Measurements from ENCODE around the gene SYNPO2. TPM values are rescaled to one million over a fixed set of nuclear protein-coding genes. Genes with fewer than 3 reads are reported as not detected.

The SYNPO2 gene
- total RNA-seq, 1 experiment from 2014 or later: 0.93 TPM

DNA sequence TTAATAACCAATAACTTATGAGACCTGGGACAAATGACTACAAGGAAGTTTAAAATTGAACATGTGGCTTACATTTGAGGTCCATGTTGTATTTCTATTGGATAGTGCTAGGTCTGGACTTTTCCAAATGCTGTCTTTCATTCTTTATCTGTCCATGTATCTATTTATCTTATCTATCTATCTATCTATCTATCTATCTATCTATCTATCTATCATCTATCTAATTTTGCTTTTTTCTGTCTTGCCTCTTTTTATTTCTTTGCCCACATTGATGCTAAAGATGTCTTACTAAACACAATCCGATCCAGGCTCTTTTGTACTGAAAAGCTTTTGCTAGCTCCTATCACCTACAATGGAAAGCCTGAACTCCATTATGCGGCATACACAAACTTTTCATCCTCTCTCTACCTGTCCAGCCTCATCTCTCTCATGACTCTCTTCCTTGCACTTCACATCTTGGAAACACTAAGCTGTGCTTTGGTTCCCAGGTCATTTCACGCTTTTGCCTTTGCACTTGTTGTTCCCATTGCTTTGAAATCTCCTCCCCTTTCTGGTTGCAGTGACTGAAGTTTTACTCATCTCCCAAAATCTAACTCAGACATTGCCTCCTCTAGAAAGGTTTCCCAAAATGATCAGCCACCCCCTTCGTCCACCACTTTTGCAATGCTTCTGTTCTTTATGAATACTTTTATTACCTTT lies 107.2 kb downstream of the SYNPO2 start:
- TF ChIP-seq FOSL1 (IDR thresholded peaks at IDR 0.05; ENCODE audit: low read depth): no peak
- TF ChIP-seq SRF (IDR thresholded peaks at IDR 0.05; ENCODE audit: low read depth): no peak
- TF ChIP-seq EZH2phosphoT487 (IDR thresholded peaks at IDR 0.05; ENCODE audit: borderline replicate concordance): no peak
- no peak for TF ChIP-seq SP1 (IDR thresholded peaks at IDR 0.05; ENCODE audit: low read depth)
- TF ChIP-seq RAD21 (IDR thresholded peaks at IDR 0.05; ENCODE audit: low read depth): no peak
- no peak for TF ChIP-seq POLR2AphosphoS5 (IDR thresholded peaks at IDR 0.05; ENCODE audit: low read depth, low read length)
- TF ChIP-seq, protein P1, sequence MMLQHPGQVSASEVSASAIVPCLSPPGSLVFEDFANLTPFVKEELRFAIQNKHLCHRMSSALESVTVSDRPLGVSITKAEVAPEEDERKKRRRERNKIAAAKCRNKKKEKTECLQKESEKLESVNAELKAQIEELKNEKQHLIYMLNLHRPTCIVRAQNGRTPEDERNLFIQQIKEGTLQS (IDR thresholded peaks at IDR 0.05): no peak
- TF ChIP-seq, protein P2, sequence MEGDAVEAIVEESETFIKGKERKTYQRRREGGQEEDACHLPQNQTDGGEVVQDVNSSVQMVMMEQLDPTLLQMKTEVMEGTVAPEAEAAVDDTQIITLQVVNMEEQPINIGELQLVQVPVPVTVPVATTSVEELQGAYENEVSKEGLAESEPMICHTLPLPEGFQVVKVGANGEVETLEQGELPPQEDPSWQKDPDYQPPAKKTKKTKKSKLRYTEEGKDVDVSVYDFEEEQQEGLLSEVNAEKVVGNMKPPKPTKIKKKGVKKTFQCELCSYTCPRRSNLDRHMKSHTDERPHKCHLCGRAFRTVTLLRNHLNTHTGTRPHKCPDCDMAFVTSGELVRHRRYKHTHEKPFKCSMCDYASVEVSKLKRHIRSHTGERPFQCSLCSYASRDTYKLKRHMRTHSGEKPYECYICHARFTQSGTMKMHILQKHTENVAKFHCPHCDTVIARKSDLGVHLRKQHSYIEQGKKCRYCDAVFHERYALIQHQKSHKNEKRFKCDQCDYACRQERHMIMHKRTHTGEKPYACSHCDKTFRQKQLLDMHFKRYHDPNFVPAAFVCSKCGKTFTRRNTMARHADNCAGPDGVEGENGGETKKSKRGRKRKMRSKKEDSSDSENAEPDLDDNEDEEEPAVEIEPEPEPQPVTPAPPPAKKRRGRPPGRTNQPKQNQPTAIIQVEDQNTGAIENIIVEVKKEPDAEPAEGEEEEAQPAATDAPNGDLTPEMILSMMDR (IDR thresholded peaks at IDR 0.05 in 2 of 3, conservative IDR thresholded peaks at IDR 0.05 in 1 of 3; ENCODE audit: borderline replicate concordance in 1 of 3, insufficient read depth in 1 of 3, low read depth in 2 of 3, low read length in 2 of 3): no peak
- TF ChIP-seq POLR2A (IDR thresholded peaks at IDR 0.05; ENCODE audit: borderline replicate concordance, extremely low read depth, insufficient read depth, insufficient read length): no peak
- TF ChIP-seq JUND (IDR thresholded peaks at IDR 0.05): no peak
- TF ChIP-seq, protein P3, sequence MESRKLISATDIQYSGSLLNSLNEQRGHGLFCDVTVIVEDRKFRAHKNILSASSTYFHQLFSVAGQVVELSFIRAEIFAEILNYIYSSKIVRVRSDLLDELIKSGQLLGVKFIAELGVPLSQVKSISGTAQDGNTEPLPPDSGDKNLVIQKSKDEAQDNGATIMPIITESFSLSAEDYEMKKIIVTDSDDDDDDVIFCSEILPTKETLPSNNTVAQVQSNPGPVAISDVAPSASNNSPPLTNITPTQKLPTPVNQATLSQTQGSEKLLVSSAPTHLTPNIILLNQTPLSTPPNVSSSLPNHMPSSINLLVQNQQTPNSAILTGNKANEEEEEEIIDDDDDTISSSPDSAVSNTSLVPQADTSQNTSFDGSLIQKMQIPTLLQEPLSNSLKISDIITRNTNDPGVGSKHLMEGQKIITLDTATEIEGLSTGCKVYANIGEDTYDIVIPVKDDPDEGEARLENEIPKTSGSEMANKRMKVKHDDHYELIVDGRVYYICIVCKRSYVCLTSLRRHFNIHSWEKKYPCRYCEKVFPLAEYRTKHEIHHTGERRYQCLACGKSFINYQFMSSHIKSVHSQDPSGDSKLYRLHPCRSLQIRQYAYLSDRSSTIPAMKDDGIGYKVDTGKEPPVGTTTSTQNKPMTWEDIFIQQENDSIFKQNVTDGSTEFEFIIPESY (IDR thresholded peaks at IDR 0.05; ENCODE audit: extremely low read depth, insufficient replicate concordance, low read length): no peak
- TF ChIP-seq ELF1 (IDR thresholded peaks at IDR 0.05; ENCODE audit: borderline replicate concordance, low read depth): no peak
- TF ChIP-seq ZNF274 (IDR thresholded peaks at IDR 0.05; ENCODE audit: low read depth, low read length): no peak
- no peak for TF ChIP-seq SIN3A (IDR thresholded peaks at IDR 0.05; ENCODE audit: low read depth)
- no peak for TF ChIP-seq ZFX (IDR thresholded peaks at IDR 0.05)
- Histone ChIP-seq H3K4me3 (replicated peaks in 1 of 2; ENCODE audit: low read depth in 1 of 2, low read length in 2 of 2) (no peak overlapping the region), H3K36me3 (ENCODE audit: control insufficient read depth in 1 of 2, insufficient read depth in 2 of 2, low read length in 2 of 2) (no peaks in the 10 kb centered on the region), H3K4me2 (ENCODE audit: low read length) (no peak overlapping the region), H2AFZ (ENCODE audit: low read depth, low read length, poor library complexity, severe bottlenecking) (no peak overlapping the region), H3K9me2 (ENCODE audit: insufficient read depth) (no peaks in the 10 kb centered on the region), H3K27me3 (ENCODE audit: insufficient read depth, low read length) (no peaks in the 10 kb centered on the region), H3K4me1 (ENCODE audit: control insufficient read depth in 1 of 2, insufficient read depth in 2 of 2, low read length in 2 of 2) (no peaks in the 10 kb centered on the region), H4K20me1 (ENCODE audit: insufficient read depth) (no peaks in the 10 kb centered on the region), H3K27ac (ENCODE audit: low read depth, low read length) (no peak overlapping the region), H3K9me3 (ENCODE audit: control insufficient read depth in 1 of 2, insufficient read depth in 1 of 2, low read depth in 1 of 2, low read length in 2 of 2) (no peaks in the 10 kb centered on the region), H3K9ac (ENCODE audit: low read length) (no peak overlapping the region), H3K79me2 (ENCODE audit: insufficient read depth, low read length) (no peaks in the 10 kb centered on the region)
- BruUV-seq (replicated peaks): no TSS peak
- ChIA-PET POLR2A (no interaction called here), RAD21 (ENCODE audit: low non-redundant PET in 1 of 2, low total read pairs in 2 of 2, uncharacterized antibody in 2 of 2, unreplicated experiment in 2 of 2) (no interaction called here), CTCF (no interaction called here)
- DNase-seq (ENCODE audit: low read depth, low spot score) (no peak), ATAC-seq (no peak)
- intact Hi-C loops (cut with micrococcal nuclease): no loop called here
